ENCODE data around the gene SDCCAG8. TPM values are rescaled to one million over a fixed set of nuclear protein-coding genes. Genes with fewer than 3 reads are reported as not detected.

SDCCAG8 gene
- total RNA-seq = 33.5 and 52.7 TPM in 2 replicates

DNA sequence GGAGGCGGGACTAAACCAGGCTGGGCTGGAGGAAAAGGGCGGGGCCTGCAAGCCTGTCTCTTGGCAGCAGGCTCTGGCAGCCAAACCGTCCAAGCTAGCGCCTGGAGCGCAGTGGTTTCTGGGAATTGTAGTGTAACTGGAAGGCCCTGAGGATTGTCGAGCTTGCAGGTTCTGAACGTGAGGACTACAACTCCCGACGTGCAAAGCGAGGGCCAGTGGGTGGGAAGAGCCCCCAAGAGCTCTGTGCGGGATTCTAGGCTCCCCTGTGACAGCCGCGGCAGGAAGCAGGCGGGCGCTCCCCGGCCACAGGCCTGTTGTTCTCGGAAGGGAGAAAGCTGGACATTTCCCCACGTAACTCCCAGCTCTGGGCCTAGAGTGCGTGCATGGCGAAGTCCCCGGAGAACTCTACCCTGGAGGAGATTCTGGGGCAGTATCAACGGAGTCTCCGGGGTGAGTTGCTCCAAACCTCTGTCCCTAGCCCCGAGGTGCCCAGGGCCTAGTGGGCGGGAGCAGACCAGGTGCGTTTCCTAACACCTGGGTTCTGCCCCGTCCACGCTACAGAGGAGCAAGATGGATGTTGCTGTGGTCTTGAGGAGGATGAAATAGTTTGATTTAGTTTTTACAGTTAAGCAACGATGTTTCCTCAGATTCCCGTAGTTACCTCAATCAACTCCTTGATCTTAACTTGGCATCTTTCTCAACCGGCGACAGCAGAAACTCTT lies at the start of gene SDCCAG8:
SDCCAG8 (plus strand) TSS at position 251 of the 722 bp plus-strand sequence; CDS start at position 384, 133 bp downstream.

DNA sequence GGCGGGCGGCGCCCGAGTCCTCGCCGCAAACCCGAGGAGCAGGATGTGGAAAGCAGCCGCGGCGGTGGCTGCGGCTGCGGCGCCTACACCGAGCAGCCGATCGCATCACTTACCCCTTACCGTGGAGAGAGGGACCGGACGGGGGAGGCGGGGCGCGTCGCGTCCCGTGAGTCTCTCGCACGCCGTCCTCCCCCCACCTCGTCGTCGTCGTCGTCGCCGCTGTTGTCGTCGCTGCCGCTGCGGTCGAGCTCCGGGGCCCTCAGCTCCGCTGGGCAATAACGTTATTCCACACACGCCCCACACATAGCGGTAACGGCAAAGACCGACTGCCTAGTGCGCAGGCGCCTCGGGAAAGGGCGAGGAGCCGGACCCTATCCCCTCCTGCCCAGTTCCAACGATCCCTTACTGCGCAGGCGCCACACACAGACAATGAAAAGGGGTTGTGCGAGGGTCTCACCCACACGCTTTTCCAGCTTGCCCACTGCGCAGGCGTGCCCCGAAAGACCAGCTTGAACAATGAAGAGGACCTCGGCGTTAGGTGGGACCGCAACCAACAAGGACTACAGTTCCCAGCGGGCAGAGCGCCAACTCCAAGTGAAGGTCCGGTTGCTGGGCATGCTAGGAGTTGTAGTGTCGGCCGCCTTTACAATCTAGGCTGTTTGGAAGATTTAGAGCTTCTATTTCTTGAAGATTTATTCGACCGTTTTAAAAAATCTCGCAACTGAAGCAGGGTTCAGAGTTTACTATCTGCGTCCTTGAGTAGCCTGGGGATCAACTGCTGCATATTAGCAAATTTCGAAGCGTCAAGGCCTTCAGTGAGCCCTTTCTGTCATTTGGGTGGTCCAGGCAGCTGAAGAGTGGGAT lies 682 bp upstream of the SDCCAG8 start, which contains the start of gene CEP170:
CEP170 (minus strand) TSS at position 355 of the 864 bp plus-strand sequence. CDS start 30,001 bp downstream, outside the sequence.

Other genes with a start within 250 kb of the SDCCAG8 start
- gene CEP170, start 760 bp upstream of the SDCCAG8 start, total RNA-seq = 27.0 and 36.3 TPM in 2 replicates

All from nasal cavity respiratory epithelium epithelial cell of viscerocranial mucosa (primary cell).